ENCODE data around the gene PAQR6.
"Not testable (repeated sequence)": the region's sequence is repeated elsewhere in the genome, so short reads cannot be mapped to it uniquely, and the experiment has no call there.

Gene PAQR6

DNA sequence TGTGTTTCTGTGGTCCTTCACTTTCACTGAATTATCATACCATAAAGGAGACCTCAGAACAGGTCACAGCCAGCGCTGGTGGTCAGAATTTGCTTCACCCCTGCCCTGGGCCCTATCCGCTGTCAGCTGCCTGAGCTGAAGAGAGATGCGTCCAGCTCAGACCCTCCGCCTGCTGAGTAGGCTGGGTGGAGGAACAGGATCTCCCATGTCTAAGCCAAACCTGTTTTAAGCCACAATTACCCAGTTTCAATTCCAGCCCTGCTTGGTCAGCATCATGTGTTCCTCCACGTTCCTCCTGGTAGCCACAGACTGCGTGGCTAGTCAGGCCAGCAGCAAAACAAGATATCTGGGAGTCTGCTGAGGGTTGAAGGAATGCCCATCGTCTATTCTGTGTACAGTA lies 19.4 kb downstream of the PAQR6 start:
- no peak for DNase-seq
- peaks cover 51% of the 10 kb centered on the region for H3K4me1 Mint-ChIP-seq
- H3K4me3 Mint-ChIP-seq = peak overlapping the region in 1 of 2 donors; percentile 40
- no peaks in the 10 kb centered on the region for H3K27me3 Mint-ChIP-seq
- peak; percentile 41 for ATAC-seq
- no peaks in the 10 kb centered on the region for H3K9me3 Mint-ChIP-seq
- peak overlapping the region in 1 of 2 donors; percentile 79 for H3K27ac Mint-ChIP-seq

GRCh38 chr1:156226782-156227181 lies 21.1 kb downstream of the PAQR6 start:
- H3K4me1 Mint-ChIP-seq = peaks cover 69% of the 10 kb centered on the region

GRCh38 chr1:156226116-156226538 lies 21.7 kb downstream of the PAQR6 start:
- Mint-ChIP-seq H3K4me1 (peaks cover 75% of the 10 kb centered on the region), H3K4me3 (peak overlapping the region; percentile 61 to 66), H3K27ac (peak overlapping the region; percentile 68 to 91), H3K9me3 (no peaks in the 10 kb centered on the region), H3K27me3 (no peaks in the 10 kb centered on the region)
- ATAC-seq (peak; percentile 27), DNase-seq (peak; percentile 41 to 56)

More at GRCh38 chr1:156226782-156227181, 21.1 kb downstream of the PAQR6 start:
- Mint-ChIP-seq H3K9me3 (no peaks in the 10 kb centered on the region), H3K4me3 (peak overlapping the region in 1 of 2 donors; percentile 66), H3K27me3 (no peaks in the 10 kb centered on the region), H3K27ac (peak overlapping the region; percentile 54 to 68)
- DNase-seq = no peak
- ATAC-seq = no peak

DNA sequence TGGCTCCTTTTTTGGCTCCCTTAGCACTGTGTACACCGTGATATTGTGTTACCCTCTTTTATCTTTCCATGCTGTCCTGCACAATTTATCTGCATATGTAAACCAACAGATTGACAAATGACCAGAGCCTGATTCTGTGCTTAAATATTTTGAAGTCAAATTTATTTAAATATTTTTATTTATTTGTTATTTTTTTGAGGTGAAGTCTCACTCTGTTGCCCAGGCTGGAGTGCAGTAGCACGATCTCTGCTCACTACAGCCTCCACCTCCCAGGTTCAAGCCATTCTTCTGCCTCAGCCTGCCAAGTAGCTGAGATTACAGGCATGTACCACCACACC lies 22.2 kb downstream of the PAQR6 start:
- H3K27me3 Mint-ChIP-seq = no peaks in the 10 kb centered on the region
- peak overlapping the region; percentile 16 to 62 for H3K4me3 Mint-ChIP-seq
- ATAC-seq (no peak), DNase-seq (no peak)
- H3K9me3 Mint-ChIP-seq = no peaks in the 10 kb centered on the region
- H3K4me1 Mint-ChIP-seq = peaks cover 79% of the 10 kb centered on the region
- H3K27ac Mint-ChIP-seq = peak overlapping the region; percentile 4 to 62

DNA sequence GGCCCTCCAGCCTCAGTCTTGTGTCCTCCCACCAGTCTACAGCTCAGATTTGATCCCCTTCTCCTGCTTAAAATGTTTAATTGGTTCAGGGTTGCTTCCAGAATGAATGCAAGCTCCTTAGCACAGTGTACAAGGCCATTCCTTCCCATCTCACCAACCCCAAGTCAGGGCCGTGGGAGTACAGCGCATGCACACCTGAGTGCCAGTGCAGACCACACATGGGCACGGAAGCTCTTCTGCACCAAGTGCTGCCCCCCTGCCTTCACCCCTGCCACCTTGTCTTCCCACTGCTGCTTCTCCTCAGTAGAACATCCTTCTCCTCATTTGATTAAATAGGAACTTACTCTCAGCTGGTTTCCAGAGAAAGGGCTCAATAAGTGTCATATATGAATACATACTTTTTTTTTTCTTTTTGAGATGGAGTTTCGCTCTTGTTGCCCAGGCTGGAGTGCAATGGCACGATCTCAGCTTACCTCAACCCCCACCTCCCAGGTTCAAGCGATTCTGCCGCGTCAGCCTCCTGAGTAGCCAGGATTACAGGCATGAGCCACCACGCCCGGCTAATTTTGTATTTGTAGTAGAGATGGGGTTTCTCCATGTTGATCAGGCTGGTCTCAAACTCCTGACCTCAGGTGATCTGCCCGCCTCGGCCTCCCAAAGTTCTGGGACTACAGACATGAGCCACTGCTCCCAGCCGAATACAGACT lies 25.7 kb downstream of the PAQR6 start:
- peak overlapping the region; percentile 77 to 88 for H3K4me3 Mint-ChIP-seq

GRCh38 chr1:156220226-156220625 lies 27.6 kb downstream of the PAQR6 start:
- no peaks in the 10 kb centered on the region for H3K27me3 Mint-ChIP-seq
- DNase-seq (no peak), ATAC-seq (no peak)
- peaks cover 79% of the 10 kb centered on the region for H3K4me1 Mint-ChIP-seq
- no peaks in the 10 kb centered on the region for H3K9me3 Mint-ChIP-seq
- H3K4me3 Mint-ChIP-seq = peak overlapping the region; percentile 16 to 47
- H3K27ac Mint-ChIP-seq = peak overlapping the region; percentile 70 to 81

More for the DNA sequence above, 25.7 kb downstream of the PAQR6 start:
- Mint-ChIP-seq H3K27me3 (no peaks in the 10 kb centered on the region), H3K27ac (peak overlapping the region; percentile 95 to 98), H3K9me3 (no peaks in the 10 kb centered on the region), H3K4me1 (peaks cover 86% of the 10 kb centered on the region)
- ATAC-seq (no peak), DNase-seq (no peak)

GRCh38 chr1:156217871-156218270 lies 30.0 kb downstream of the PAQR6 start:
- Mint-ChIP-seq H3K4me1 (peaks cover 75% of the 10 kb centered on the region), H3K27me3 (no peaks in the 10 kb centered on the region)
- DNase-seq = peak; percentile 48 to 71

DNA sequence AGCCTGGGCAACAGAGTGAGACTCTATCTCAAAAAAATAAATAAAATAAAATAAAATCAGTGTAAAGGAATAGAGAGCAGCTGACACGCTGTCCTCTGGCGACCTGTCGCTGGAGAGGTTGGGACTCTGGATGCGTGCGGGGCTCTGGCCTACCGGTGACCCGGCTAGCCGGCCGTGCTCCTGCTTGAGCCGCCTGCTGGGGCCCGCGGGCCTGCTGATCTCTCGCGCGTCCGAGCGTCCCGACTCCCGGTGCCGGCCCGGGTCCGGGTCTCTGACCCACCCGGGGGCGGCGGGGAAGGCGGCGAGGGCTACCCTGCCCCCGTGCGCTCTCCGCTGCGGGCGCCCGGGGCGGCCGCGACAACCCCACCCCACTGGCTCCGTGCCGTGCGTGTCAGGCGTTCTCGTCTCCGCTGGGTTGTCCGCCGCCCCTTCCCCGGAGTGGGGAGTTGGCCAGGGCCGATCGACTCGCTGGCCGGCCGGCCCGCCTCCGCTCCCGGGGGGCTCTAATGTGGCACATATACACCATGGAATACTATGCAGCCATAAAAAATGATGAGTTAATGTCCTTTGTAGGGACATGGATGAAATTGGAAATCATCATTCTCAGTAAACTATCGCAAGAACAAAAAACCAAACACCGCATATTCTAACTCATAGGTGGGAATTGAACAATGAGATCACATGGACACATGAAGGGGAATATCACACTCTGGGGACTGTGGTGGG lies 31.3 kb downstream of the PAQR6 start:
- H3K9me3 Mint-ChIP-seq, H3K27ac Mint-ChIP-seq, H3K27me3 Mint-ChIP-seq, ATAC-seq, DNase-seq: not testable (repeated sequence)
- peaks cover 73% of the 10 kb centered on the region for H3K4me1 Mint-ChIP-seq
- peak overlapping the region; percentile 7 to 14 for H3K4me3 Mint-ChIP-seq

More at GRCh38 chr1:156217871-156218270, 30.0 kb downstream of the PAQR6 start:
- Mint-ChIP-seq H3K27ac (peak overlapping the region; percentile 96 to 97), H3K4me3 (peak overlapping the region; percentile 77 to 83), H3K9me3 (no peaks in the 10 kb centered on the region)
- ATAC-seq = peak; percentile 59

DNA sequence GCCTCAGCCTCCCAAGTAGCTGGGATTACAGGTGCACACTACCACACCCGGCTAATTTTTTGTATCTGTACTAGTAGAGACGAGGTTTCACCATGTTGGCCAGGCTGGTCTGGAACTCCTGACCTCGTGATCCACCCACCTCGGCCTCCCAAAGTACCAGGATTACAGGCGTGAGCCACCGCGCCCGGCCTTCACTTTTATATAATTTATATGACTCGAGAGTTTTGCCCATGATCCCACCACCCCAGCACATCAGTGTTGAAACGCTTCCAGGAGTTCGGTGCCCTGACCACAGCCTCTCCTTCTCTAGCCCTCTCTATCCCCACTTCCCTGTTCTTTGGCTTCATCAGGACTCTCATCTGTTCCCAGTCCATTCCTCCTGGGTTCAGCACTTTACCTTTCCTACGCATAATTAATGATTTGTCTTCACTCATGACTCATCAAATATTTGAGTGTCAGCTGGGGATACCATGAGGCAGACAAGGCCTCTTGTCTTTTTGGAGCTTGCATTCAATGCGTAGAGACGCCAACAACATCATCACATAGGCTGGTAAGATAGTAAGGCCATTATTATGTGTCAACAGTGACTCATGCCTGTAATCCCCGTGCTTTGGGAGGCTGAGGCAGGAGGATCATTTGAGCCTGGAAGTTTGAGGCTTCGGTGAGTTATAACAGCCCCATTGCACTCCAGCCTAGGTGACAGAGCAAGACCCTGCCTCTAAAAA lies 33.7 kb downstream of the PAQR6 start:
- no peaks in the 10 kb centered on the region for H3K9me3 Mint-ChIP-seq
- ATAC-seq (no peak), DNase-seq (no peak)
- H3K27ac Mint-ChIP-seq = peak overlapping the region; percentile 94 to 98
- H3K4me1 Mint-ChIP-seq = peaks cover 57% of the 10 kb centered on the region
- H3K4me3 Mint-ChIP-seq = peak overlapping the region; percentile 93 to 97
- no peaks in the 10 kb centered on the region for H3K27me3 Mint-ChIP-seq

GRCh38 chr1:156213644-156213966 lies 34.3 kb downstream of the PAQR6 start:
- H3K27ac Mint-ChIP-seq = peak overlapping the region; percentile 94 to 99
- no peaks in the 10 kb centered on the region for H3K27me3 Mint-ChIP-seq
- peaks cover 60% of the 10 kb centered on the region for H3K4me1 Mint-ChIP-seq
- peak overlapping the region; percentile 93 to 97 for H3K4me3 Mint-ChIP-seq
- ATAC-seq (peak; percentile 2), DNase-seq (no peak)
- no peaks in the 10 kb centered on the region for H3K9me3 Mint-ChIP-seq

DNA sequence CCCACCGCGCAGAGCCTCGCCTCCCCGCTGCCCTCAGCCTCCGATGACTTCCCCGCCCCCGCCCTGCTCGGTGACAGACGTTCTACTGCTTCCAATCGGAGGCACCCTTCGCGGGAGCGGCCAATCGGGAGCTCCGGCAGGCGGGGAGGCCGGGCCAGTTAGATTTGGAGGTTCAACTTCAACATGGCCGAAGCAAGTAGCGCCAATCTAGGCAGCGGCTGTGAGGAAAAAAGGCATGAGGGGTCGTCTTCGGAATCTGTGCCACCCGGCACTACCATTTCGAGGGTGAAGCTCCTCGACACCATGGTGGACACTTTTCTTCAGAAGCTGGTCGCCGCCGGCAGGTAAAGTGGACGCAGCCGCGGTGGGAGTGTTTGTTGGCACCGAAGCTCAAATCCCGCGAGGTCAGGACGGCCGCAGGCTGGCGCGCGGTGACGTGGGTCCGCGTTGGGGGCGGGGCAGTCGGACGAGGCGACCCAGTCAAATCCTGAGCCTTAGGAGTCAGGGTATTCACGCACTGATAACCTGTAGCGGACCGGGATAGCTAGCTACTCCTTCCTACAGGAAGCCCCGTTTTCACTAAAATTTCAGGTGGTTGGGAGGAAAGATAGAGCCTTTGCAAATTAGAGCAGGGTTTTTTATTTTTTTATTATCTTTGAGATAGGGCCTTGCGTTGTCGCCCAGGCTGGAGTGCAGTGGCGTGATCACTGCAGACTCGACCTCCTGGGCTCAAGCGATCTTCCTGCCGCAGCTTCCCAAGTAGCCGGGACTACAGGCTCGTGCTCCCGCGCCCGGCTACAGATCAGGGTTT lies 34.8 kb downstream of the PAQR6 start, which contains the start of gene PMF1:
Gene PMF1, plus strand, starts transcription at position 175 of the 811 bp plus-strand sequence. Its CDS starts 9 bp downstream, at position 184.
- peak within 1 kb of the TSS; percentile 98 to 99 for H3K27ac Mint-ChIP-seq

DNA sequence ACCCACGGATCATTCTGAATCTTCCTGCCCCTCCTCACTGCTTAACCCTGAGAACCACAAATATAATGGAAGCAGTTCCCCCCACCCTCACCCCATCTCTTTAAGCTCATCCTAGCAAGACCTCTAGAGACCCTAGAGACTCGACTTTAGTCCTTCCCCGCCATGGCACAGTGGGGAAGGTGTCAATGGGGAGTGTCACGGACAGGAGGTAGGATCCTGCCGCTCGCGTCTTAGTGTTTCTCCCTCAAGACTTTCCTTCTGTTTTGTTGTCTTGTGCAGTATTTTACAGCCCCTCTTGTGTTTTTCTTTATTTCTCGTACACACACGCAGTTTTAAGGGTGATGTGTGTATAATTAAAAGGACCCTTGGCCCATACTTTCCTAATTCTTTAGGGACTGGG lies 35.7 kb downstream of the PAQR6 start:
- H3K9me3 Mint-ChIP-seq = no peaks in the 10 kb centered on the region
- no peaks in the 10 kb centered on the region for H3K27me3 Mint-ChIP-seq
- ATAC-seq = no peak
- H3K27ac Mint-ChIP-seq = peak overlapping the region; percentile 94 to 99
- H3K4me3 Mint-ChIP-seq = peak overlapping the region; percentile 93 to 97
- H3K4me1 Mint-ChIP-seq = peaks cover 56% of the 10 kb centered on the region
- DNase-seq = no peak

More for the DNA sequence above, 34.8 kb downstream of the PAQR6 start, which contains the start of gene PMF1:
- H3K27me3 Mint-ChIP-seq = no peaks in the 10 kb centered on the region
- DNase-seq = peak; percentile 93 to 96
- H3K4me1 Mint-ChIP-seq = peaks cover 57% of the 10 kb centered on the region
- peak; percentile 93 for ATAC-seq
- H3K4me3 Mint-ChIP-seq = peak within 1 kb of the TSS; percentile 93 to 97
- no peaks in the 10 kb centered on the region for H3K9me3 Mint-ChIP-seq

DNA sequence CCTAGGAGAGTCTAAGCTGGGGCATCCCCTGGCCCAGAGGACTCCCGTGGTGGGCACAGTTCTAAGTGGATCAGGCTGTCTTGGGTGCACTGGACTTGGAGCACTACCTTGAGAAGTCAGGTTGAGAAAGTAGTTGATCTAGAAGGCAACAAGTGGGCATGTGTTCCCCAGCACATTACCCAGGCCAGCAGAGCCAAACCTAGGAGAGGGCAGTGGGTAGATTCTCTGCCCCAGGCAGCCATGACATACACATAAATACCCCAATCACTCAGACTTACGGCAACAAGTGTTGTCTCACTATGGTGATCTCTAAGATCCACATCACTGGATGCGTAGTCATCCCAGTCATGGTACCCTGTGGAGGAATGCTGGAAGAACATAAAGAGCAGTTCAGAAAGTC lies 36.6 kb downstream of the PAQR6 start:
- no peaks in the 10 kb centered on the region for H3K27me3 Mint-ChIP-seq
- no peak for DNase-seq
- H3K9me3 Mint-ChIP-seq = no peaks in the 10 kb centered on the region
- peak overlapping the region in 1 of 2 donors; percentile 23 for H3K27ac Mint-ChIP-seq
- H3K4me3 Mint-ChIP-seq = no peak overlapping the region
- no peak for ATAC-seq
- peaks cover 56% of the 10 kb centered on the region for H3K4me1 Mint-ChIP-seq

DNA sequence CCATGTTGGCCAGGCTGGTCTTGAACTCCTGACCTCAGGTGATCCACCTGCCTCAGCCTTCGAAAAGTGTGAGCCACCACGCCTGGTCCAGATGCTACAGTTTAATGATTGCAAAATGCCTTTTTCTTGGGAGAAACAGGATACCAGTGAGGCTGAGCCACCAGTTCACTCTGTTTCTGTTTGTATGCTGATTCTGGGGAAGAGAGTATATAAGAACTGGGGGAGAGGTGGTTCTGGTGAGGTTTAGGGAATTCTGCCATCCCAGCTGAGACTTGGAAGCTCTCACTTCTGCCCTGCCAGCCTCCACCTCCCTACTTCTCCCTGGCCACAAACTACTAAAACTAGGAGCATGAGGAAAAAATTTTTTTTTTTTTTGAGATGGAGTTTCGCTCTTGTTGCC lies 43.2 kb downstream of the PAQR6 start:
- H3K27ac Mint-ChIP-seq = no peak overlapping the region
- H3K4me1 Mint-ChIP-seq = peaks cover 40% of the 10 kb centered on the region
- H3K9me3 Mint-ChIP-seq = no peaks in the 10 kb centered on the region
- H3K27me3 Mint-ChIP-seq = no peaks in the 10 kb centered on the region
- DNase-seq = no peak
- H3K4me3 Mint-ChIP-seq = no peak overlapping the region
- no peak for ATAC-seq

DNA sequence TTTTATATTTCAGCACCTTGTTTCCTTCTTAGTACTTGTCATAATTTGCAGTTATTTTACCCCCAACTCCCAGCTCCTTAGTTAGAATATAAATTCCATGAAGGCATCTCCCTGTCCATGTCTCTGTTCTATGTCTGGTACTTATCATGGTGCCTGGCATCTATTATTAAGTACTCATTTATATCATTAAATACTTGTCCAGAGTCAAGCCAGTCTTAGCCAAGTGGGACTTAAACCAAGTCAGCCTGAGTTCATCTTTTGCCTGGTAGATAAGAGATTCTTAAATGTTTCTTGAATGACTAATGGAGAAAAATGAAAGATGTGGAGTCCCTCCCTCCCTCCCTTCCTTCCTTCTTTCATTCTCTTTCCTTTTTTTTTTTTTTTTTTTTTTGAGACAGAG lies 44.5 kb downstream of the PAQR6 start:
- H3K4me1 Mint-ChIP-seq = peaks cover 42% of the 10 kb centered on the region
- H3K27me3 Mint-ChIP-seq = no peaks in the 10 kb centered on the region
- no peak for DNase-seq
- no peaks in the 10 kb centered on the region for H3K9me3 Mint-ChIP-seq
- H3K27ac Mint-ChIP-seq = peak overlapping the region in 1 of 2 donors; percentile 89
- H3K4me3 Mint-ChIP-seq = peak overlapping the region in 1 of 2 donors; percentile 27
- ATAC-seq = no peak
